ENCODE measurements around the gene HMCN2. TPM values are rescaled to one million over a fixed set of nuclear protein-coding genes. Genes with fewer than 3 reads are reported as not detected.
A peak's percentile ranks its signal among the peaks of the same experiment; 100 is the strongest.

The HMCN2 gene
- total RNA-seq, 1 experiment from 2014 or later = 8.6 TPM

- Histone ChIP-seq H2AK5ac (ENCODE audit: insufficient read length, low read length) (no peak overlapping the region), H3K4ac (ENCODE audit: low read depth, low read length) (no peak overlapping the region), H3T11ph (ENCODE audit: low read length) (no peak overlapping the region), H3K9me3 (ENCODE audit: control insufficient read depth, low read depth, low read length) (peaks cover 1% of the 10 kb centered on the region), H2BK120ac (ENCODE audit: low read depth, low read length, poor library complexity, severe bottlenecking) (no peak overlapping the region), H3K4me1 (ENCODE audit: insufficient read depth, low read length) (no peaks in the 10 kb centered on the region), H4K20me1 (ENCODE audit: control insufficient read depth, insufficient read depth, insufficient read length) (no peaks in the 10 kb centered on the region), H3K14ac (ENCODE audit: insufficient read depth, low read length) (no peak overlapping the region), H3K4me2 (ENCODE audit: insufficient read depth, insufficient read length, low read length) (no peak overlapping the region), H2AFZ (ENCODE audit: low read length) (no peak overlapping the region), H4K91ac (ENCODE audit: insufficient read length, low read depth, low read length) (no peak overlapping the region), H3K79me1 (ENCODE audit: insufficient read depth, low read depth, low read length, poor library complexity, severe bottlenecking) (no peaks in the 10 kb centered on the region), H3K23me2 (ENCODE audit: insufficient read length, low read depth, low read length, poor library complexity, severe bottlenecking) (no peaks in the 10 kb centered on the region), H4K8ac (replicated peaks; ENCODE audit: insufficient read length, low read depth, low read length) (no peak overlapping the region), H3K9ac (ENCODE audit: extremely low read depth, insufficient read length, low read length) (no peak overlapping the region), H3K27ac (ENCODE audit: insufficient read length, low read depth, low read length) (no peak overlapping the region), H4K5ac (ENCODE audit: insufficient read length, low read depth, low read length) (no peak overlapping the region), H2BK12ac (ENCODE audit: insufficient read length, low read depth, low read length) (no peak overlapping the region), H3K79me2 (ENCODE audit: insufficient read depth, low read length) (no peaks in the 10 kb centered on the region), H2BK5ac (ENCODE audit: insufficient read length, low read length) (no peak overlapping the region), H3K27me3 (ENCODE audit: insufficient read depth, low read length) (no peaks in the 10 kb centered on the region), H3K23ac (ENCODE audit: insufficient read length, low read depth, low read length) (no peak overlapping the region), H2BK20ac (ENCODE audit: low read depth, low read length, poor library complexity, severe bottlenecking) (no peak overlapping the region), H3K56ac (ENCODE audit: insufficient read length, low read depth, low read length) (no peak overlapping the region), H3K18ac (ENCODE audit: insufficient read length, low read depth, low read length) (no peak overlapping the region), H2BK15ac (ENCODE audit: low read depth, low read length) (no peak overlapping the region)
- Mint-ChIP-seq H3K9me3 (no peaks in the 10 kb centered on the region; a peak in 2 of 5 replicates), H3K27me3 (ENCODE audit: low read depth) (no peaks in the 10 kb centered on the region), H3K4me1 (peaks cover 6 to 22% of the 10 kb centered on the region in 2 experiments), H3K36me3 (ENCODE audit: insufficient read depth in 1 of 3, low read depth in 3 of 3) (peaks cover 16 to 28% (median 23%) of the 10 kb centered on the region in 3 experiments; a peak in 6 of 7 replicates), H3K4me3 (no peak overlapping the region), H3K27ac (peak overlapping the region in 1 of 3 experiments; percentile 62; a peak in 2 of 7 replicates)
- no CpG with 5 or more reads among the region's 27 CpGs for WGBS (ENCODE audit: extremely low coverage, insufficient read length, low lambda C conversion rate)
- TF ChIP-seq CTCF (conservative IDR thresholded peaks at IDR 0.05) = no peak
- DNase-seq = peak; percentile 24
Measured at GRCh38 chr9:130232899-130233586, 32.5 kb upstream of the HMCN2 start.

All from H9 (cell line).